Measurements from ENCODE around the gene ARHGEF40.

The ARHGEF40 gene

GRCh38 chr14:21058903-21059302, 11.2 kb upstream of the ARHGEF40 start:
- in situ Hi-C loops (cut with MboI; ENCODE audit: low sequenced_read_pairs): no loop called here

GRCh38 chr14:21059842-21060613, 10.1 kb upstream of the ARHGEF40 start:
- in situ Hi-C loops (cut with MboI; ENCODE audit: low sequenced_read_pairs): no loop called here

GRCh38 chr14:21060614-21061346, 9.3 kb upstream of the ARHGEF40 start:
- in situ Hi-C loops (cut with MboI; ENCODE audit: low sequenced_read_pairs): no loop called here

GRCh38 chr14:21061347-21061668, 8.8 kb upstream of the ARHGEF40 start:
- in situ Hi-C loops (cut with MboI; ENCODE audit: low sequenced_read_pairs): no loop called here

GRCh38 chr14:21063479-21063878, 6.6 kb upstream of the ARHGEF40 start:
- in situ Hi-C loops (cut with MboI; ENCODE audit: low sequenced_read_pairs): no loop called here

GRCh38 chr14:21066882-21067502, 3.1 kb upstream of the ARHGEF40 start:
- in situ Hi-C loops (cut with MboI; ENCODE audit: low sequenced_read_pairs): no loop called here

- in situ Hi-C loops (cut with MboI; ENCODE audit: low sequenced_read_pairs): no loop called here
These were observed 1.4 kb upstream of the ARHGEF40 start for GRCh38 chr14:21068521-21069387.

- in situ Hi-C loops (cut with MboI; ENCODE audit: low sequenced_read_pairs): no loop called here
These were observed 569 bp upstream of the ARHGEF40 start for GRCh38 chr14:21069388-21070082.

- in situ Hi-C loops (cut with MboI; ENCODE audit: low sequenced_read_pairs): no loop called here
These were observed 613 bp downstream of the ARHGEF40 start for GRCh38 chr14:21070610-21071224.

GRCh38 chr14:21071225-21072030, 1.3 kb downstream of the ARHGEF40 start:
- in situ Hi-C loops (cut with MboI; ENCODE audit: low sequenced_read_pairs): no loop called here

GRCh38 chr14:21072031-21072473, 1.9 kb downstream of the ARHGEF40 start:
- in situ Hi-C loops (cut with MboI; ENCODE audit: low sequenced_read_pairs): no loop called here

GRCh38 chr14:21072781-21073339, 2.8 kb downstream of the ARHGEF40 start:
- in situ Hi-C loops (cut with MboI; ENCODE audit: low sequenced_read_pairs): no loop called here

GRCh38 chr14:21073921-21074320, 3.8 kb downstream of the ARHGEF40 start:
- in situ Hi-C loops (cut with MboI; ENCODE audit: low sequenced_read_pairs): no loop called here

GRCh38 chr14:21074398-21075272, 4.5 kb downstream of the ARHGEF40 start:
- in situ Hi-C loops (cut with MboI; ENCODE audit: low sequenced_read_pairs): no loop called here

- in situ Hi-C loops (cut with MboI; ENCODE audit: low sequenced_read_pairs): no loop called here
These were observed 5.8 kb downstream of the ARHGEF40 start for GRCh38 chr14:21075719-21076437.

- in situ Hi-C loops (cut with MboI; ENCODE audit: low sequenced_read_pairs): no loop called here
These were observed 7.6 kb downstream of the ARHGEF40 start for GRCh38 chr14:21077672-21078071.

GRCh38 chr14:21078287-21078686, 8.2 kb downstream of the ARHGEF40 start:
- in situ Hi-C loops (cut with MboI; ENCODE audit: low sequenced_read_pairs): no loop called here
